HL-60 (cell line): ENCODE results near the gene CTIF.

Source experiments
- DNase-seq, 2 experiments: peaks; one replicate each; pipeline ENCODE4 v3.0.0-alpha.2; 2010 to 2020; ENCODE audit warnings: low read depth in 1 of 2, low spot score in 1 of 2
- H3K27ac ChIP-seq: fragments of 250-450 bp; sonication (Bioruptor Pico); replicated peaks from 2 replicates; pipeline ENCODE4 v1.5.1; 2020; ENCODE audit warnings: mild to moderate bottlenecking, moderate library complexity
- H3K27me3 ChIP-seq: fragments of 250-450 bp; sonication (Bioruptor Pico); 2 replicates; pipeline ENCODE4 v1.5.1; 2021; ENCODE audit warnings: mild to moderate bottlenecking, moderate library complexity; ENCODE audit not compliant: insufficient read depth, poor library complexity, severe bottlenecking
- H3K4me3 ChIP-seq: replicated peaks from 2 replicates; pipeline ENCODE4 v1.5.1; 2011; ENCODE audit warnings: mild to moderate bottlenecking, control low read depth, low read length; ENCODE audit not compliant: insufficient read depth
- GABPA ChIP-seq: IDR thresholded peaks from 2 replicates; pipeline ENCODE4 v1.6.1; 2012; ENCODE audit warnings: low read depth
- POLR2AphosphoS5 ChIP-seq: IDR thresholded peaks from 2 replicates; pipeline ENCODE4 v1.6.1; 2012; ENCODE audit warnings: low read depth
- SPI1 ChIP-seq: IDR thresholded peaks from 2 replicates; pipeline ENCODE4 v1.6.1; 2012; ENCODE audit warnings: low read depth, mild to moderate bottlenecking, borderline replicate concordance
- TF ChIP-seq, protein P1 (sequence below): IDR thresholded peaks from 2 replicates; pipeline ENCODE4 v1.6.1; 2012; ENCODE audit warnings: low read depth; ENCODE audit not compliant: insufficient replicate concordance
- TF ChIP-seq, protein P2 (sequence below): IDR thresholded peaks from one replicate; pipeline ENCODE4 v1.5.1; 2011; ENCODE audit warnings: low read length, control low read depth, inconsistent platforms; ENCODE audit not compliant: insufficient read depth

Gene CTIF

GRCh38 chr18:48835119-48835518, 296.3 kb downstream of the CTIF start:
- no peaks in the 10 kb centered on the region for H3K27me3 ChIP-seq
- no peak for DNase-seq
- TF ChIP-seq, protein P1, sequence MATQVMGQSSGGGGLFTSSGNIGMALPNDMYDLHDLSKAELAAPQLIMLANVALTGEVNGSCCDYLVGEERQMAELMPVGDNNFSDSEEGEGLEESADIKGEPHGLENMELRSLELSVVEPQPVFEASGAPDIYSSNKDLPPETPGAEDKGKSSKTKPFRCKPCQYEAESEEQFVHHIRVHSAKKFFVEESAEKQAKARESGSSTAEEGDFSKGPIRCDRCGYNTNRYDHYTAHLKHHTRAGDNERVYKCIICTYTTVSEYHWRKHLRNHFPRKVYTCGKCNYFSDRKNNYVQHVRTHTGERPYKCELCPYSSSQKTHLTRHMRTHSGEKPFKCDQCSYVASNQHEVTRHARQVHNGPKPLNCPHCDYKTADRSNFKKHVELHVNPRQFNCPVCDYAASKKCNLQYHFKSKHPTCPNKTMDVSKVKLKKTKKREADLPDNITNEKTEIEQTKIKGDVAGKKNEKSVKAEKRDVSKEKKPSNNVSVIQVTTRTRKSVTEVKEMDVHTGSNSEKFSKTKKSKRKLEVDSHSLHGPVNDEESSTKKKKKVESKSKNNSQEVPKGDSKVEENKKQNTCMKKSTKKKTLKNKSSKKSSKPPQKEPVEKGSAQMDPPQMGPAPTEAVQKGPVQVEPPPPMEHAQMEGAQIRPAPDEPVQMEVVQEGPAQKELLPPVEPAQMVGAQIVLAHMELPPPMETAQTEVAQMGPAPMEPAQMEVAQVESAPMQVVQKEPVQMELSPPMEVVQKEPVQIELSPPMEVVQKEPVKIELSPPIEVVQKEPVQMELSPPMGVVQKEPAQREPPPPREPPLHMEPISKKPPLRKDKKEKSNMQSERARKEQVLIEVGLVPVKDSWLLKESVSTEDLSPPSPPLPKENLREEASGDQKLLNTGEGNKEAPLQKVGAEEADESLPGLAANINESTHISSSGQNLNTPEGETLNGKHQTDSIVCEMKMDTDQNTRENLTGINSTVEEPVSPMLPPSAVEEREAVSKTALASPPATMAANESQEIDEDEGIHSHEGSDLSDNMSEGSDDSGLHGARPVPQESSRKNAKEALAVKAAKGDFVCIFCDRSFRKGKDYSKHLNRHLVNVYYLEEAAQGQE = no peak
- TF ChIP-seq SPI1 (no peak), GABPA (no peak), POLR2AphosphoS5 (no peak)
- TF ChIP-seq, protein P2, sequence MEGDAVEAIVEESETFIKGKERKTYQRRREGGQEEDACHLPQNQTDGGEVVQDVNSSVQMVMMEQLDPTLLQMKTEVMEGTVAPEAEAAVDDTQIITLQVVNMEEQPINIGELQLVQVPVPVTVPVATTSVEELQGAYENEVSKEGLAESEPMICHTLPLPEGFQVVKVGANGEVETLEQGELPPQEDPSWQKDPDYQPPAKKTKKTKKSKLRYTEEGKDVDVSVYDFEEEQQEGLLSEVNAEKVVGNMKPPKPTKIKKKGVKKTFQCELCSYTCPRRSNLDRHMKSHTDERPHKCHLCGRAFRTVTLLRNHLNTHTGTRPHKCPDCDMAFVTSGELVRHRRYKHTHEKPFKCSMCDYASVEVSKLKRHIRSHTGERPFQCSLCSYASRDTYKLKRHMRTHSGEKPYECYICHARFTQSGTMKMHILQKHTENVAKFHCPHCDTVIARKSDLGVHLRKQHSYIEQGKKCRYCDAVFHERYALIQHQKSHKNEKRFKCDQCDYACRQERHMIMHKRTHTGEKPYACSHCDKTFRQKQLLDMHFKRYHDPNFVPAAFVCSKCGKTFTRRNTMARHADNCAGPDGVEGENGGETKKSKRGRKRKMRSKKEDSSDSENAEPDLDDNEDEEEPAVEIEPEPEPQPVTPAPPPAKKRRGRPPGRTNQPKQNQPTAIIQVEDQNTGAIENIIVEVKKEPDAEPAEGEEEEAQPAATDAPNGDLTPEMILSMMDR = no peak
- no peak overlapping the region for H3K27ac ChIP-seq
- H3K4me3 ChIP-seq = no peak overlapping the region

DNA sequence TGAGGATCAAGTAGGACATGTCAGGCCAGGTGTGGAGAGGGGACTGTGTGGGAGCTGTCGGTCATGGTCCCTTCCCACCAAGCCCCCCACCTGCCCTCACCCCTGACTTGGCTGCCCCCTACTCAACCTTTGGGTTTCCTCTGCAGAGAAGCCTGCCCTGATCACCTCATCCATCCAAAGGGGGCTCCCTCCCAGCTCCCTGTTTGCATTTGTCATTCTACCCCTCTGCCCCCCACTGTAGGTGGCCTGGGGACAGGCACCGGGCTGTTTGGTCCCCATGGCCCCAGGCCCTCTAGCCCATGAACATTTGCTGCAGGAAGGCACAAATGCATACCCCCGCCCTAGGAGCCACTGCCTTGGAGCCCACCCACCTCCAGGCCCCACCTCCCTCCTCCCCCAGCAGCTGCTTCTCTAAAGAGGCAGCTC, 296.9 kb downstream of the CTIF start:
- Histone ChIP-seq H3K27ac (no peak overlapping the region), H3K27me3 (no peaks in the 10 kb centered on the region), H3K4me3 (no peak overlapping the region)
- no peak for DNase-seq
- TF ChIP-seq GABPA (no peak), POLR2AphosphoS5 (no peak), SPI1 (no peak)
- TF ChIP-seq, protein P2 = no peak
- TF ChIP-seq, protein P1 = no peak

- Histone ChIP-seq H3K27me3 (no peaks in the 10 kb centered on the region), H3K27ac (no peak overlapping the region), H3K4me3 (no peak overlapping the region)
- TF ChIP-seq, protein P2 = no peak
- TF ChIP-seq, protein P1 = no peak
- TF ChIP-seq POLR2AphosphoS5 (no peak), SPI1 (no peak), GABPA (no peak)
- DNase-seq = no peak
These were observed 297.5 kb downstream of the CTIF start for GRCh38 chr18:48836231-48836805.
